ENCODE data around the gene KIFAP3.

The KIFAP3 gene

GRCh38 chr1:169900571-169900970, 173.9 kb downstream of the KIFAP3 start:
- no peak for DNase-seq (ENCODE audit: low read depth in 1 of 2, low spot score in 1 of 2)
- Histone ChIP-seq H3K27me3 (ENCODE audit: insufficient read depth, poor library complexity, severe bottlenecking) (peaks cover 8% of the 10 kb centered on the region), H3K27ac (replicated peaks) (no peak overlapping the region), H3K4me3 (replicated peaks; ENCODE audit: insufficient read depth, low read length) (no peak overlapping the region)
- TF ChIP-seq REST (IDR thresholded peaks at IDR 0.05; ENCODE audit: insufficient replicate concordance, low read depth) = no peak
- TF ChIP-seq POLR2AphosphoS5 (IDR thresholded peaks at IDR 0.05; ENCODE audit: low read depth) = no peak
- no peak for TF ChIP-seq GABPA (IDR thresholded peaks at IDR 0.05; ENCODE audit: low read depth)
- TF ChIP-seq CTCF (IDR thresholded peaks at IDR 0.05; ENCODE audit: insufficient read depth, low read length) = no peak
- TF ChIP-seq SPI1 (IDR thresholded peaks at IDR 0.05; ENCODE audit: borderline replicate concordance, low read depth) = no peak

- DNase-seq (ENCODE audit: low read depth in 1 of 2, low spot score in 1 of 2) = no peak
- TF ChIP-seq GABPA (IDR thresholded peaks at IDR 0.05; ENCODE audit: low read depth) (no peak), SPI1 (IDR thresholded peaks at IDR 0.05; ENCODE audit: borderline replicate concordance, low read depth) (no peak), REST (IDR thresholded peaks at IDR 0.05; ENCODE audit: insufficient replicate concordance, low read depth) (no peak), CTCF (IDR thresholded peaks at IDR 0.05; ENCODE audit: insufficient read depth, low read length) (no peak), POLR2AphosphoS5 (IDR thresholded peaks at IDR 0.05; ENCODE audit: low read depth) (no peak)
- Histone ChIP-seq H3K4me3 (replicated peaks; ENCODE audit: insufficient read depth, low read length) (no peak overlapping the region), H3K27me3 (ENCODE audit: insufficient read depth, poor library complexity, severe bottlenecking) (peaks cover 8% of the 10 kb centered on the region), H3K27ac (replicated peaks) (no peak overlapping the region)
These were observed 174.8 kb downstream of the KIFAP3 start for GRCh38 chr1:169899519-169900217.

GRCh38 chr1:169896013-169896412, 178.5 kb downstream of the KIFAP3 start:
- peak in 1 of 2 experiments; percentile 19 for DNase-seq (ENCODE audit: low read depth in 1 of 2, low spot score in 1 of 2)
- TF ChIP-seq CTCF (IDR thresholded peaks at IDR 0.05; ENCODE audit: insufficient read depth, low read length) = no peak
- no peak for TF ChIP-seq GABPA (IDR thresholded peaks at IDR 0.05; ENCODE audit: low read depth)
- TF ChIP-seq REST (IDR thresholded peaks at IDR 0.05; ENCODE audit: insufficient replicate concordance, low read depth) = no peak
- TF ChIP-seq POLR2AphosphoS5 (IDR thresholded peaks at IDR 0.05; ENCODE audit: low read depth) = no peak
- TF ChIP-seq SPI1 (IDR thresholded peaks at IDR 0.05; ENCODE audit: borderline replicate concordance, low read depth) = no peak
- H3K27ac ChIP-seq (replicated peaks) = no peak overlapping the region

More at GRCh38 chr1:169896013-169896412, 178.5 kb downstream of the KIFAP3 start:
- no peaks in the 10 kb centered on the region for H3K27me3 ChIP-seq (ENCODE audit: insufficient read depth, poor library complexity, severe bottlenecking)
- H3K4me3 ChIP-seq (replicated peaks; ENCODE audit: insufficient read depth, low read length) = no peak overlapping the region

Data from HL-60 (cell line).